HG02943 (cell line): ENCODE results near the gene HELLS.
"Not testable (repeated sequence)": the region's sequence is repeated elsewhere in the genome, so short reads cannot be mapped to it uniquely, and the experiment has no call there.

ENCODE experiments used
- ATAC-seq: cut with Tn5 transposase; IDR thresholded peaks from one replicate; pipeline ENCODE4 v1.9.1; 2021; ENCODE audit warnings: mild to moderate bottlenecking, low read depth, moderate library complexity; ENCODE audit not compliant: unreplicated experiment

Gene HELLS

GRCh38 chr10:94602729-94603515 is 57.3 kb downstream of the HELLS start:
- no peak for ATAC-seq

GRCh38 chr10:94607111-94607510 is 61.5 kb downstream of the HELLS start:
- ATAC-seq: no peak

GRCh38 chr10:94608559-94608958 is 63.0 kb downstream of the HELLS start:
- no peak for ATAC-seq

GRCh38 chr10:94614558-94614957 is 69.0 kb downstream of the HELLS start:
- no peak for ATAC-seq

- ATAC-seq: no peak
Observed at GRCh38 chr10:94617389-94617944, 71.9 kb downstream of the HELLS start.

- no peak for ATAC-seq
Observed at GRCh38 chr10:94622666-94623205, 77.1 kb downstream of the HELLS start.

GRCh38 chr10:94623572-94623971 is 78.0 kb downstream of the HELLS start:
- ATAC-seq: no peak

GRCh38 chr10:94626476-94626875 is 80.9 kb downstream of the HELLS start:
- ATAC-seq: no peak

GRCh38 chr10:94627511-94627910 is 81.9 kb downstream of the HELLS start:
- no peak for ATAC-seq

GRCh38 chr10:94630017-94630688 is 84.6 kb downstream of the HELLS start:
- ATAC-seq: no peak

DNA sequence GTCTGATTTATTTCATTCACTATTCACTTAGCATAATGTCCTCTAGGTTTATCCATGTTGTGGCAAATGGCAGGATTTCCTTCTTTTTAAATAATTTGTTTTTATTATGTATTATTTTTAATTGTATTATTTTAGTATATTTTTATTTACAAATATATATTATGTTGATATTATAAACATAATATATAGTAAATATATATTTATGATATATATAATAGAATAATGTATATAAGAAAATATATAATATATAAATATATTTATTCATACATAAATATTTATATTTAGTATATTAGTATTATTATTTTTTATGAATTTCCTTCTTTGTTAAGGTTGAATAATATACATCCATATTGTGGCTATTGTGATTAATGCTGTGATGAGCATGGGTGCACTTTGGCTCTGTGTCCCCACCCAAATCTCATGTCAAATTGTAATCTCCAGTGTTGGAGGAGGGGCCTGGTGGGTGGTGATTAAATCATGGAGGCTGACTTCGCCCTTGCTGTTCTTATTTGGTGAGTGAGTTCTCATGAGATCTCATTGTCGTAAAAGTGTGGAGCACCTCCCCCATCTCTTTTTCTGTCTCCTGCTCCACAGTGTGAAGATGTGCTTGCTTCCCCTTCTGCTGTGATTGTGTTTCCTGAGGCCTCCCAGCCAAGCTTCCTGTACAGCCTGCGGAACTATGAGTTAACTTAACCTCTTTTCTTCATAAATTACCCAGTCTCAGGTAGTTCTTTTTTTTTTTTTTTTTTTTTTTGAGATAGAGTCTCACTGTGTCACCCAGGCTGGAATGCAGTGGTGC is 85.7 kb downstream of the HELLS start:
- no peak for ATAC-seq

DNA sequence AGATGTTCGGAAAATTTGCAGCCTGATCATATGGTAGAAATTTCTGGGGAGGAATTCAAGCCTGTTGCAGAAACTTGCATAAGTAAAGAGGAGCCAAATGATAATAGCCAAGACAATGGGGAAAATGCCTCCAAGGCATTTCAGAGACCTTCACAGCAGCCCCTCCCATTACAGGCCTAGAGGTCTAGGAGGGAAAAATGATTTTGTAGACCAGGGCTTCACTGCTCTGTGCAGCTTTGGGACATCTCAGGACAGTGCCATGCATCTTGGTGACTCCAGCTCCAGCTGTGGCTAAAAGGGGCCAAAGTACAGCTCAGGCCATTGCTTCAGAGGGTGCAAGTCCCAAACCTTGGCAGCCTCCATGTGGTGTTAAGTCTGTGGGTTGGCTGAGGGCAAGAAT is 87.4 kb downstream of the HELLS start:
- ATAC-seq: no peak

DNA sequence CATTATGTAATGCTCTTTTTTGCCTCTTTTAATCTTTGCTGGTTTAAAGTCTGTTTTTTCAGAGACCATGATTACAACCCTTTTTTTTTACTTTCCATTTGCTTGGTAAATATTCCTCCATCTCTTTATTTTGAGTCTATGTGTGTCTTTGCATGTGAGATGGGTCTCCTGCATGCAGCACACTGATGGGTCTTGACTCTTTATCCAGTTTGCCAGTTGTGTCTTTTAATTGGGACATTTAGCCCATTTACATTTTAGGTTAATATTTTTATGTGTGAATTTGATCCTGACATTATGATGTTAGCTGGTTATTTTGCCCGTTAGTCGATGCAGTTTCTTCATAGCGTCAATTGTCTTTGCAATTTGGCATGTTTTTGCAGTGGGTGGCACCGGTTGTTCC is 92.5 kb downstream of the HELLS start:
- not testable (repeated sequence) for ATAC-seq

DNA sequence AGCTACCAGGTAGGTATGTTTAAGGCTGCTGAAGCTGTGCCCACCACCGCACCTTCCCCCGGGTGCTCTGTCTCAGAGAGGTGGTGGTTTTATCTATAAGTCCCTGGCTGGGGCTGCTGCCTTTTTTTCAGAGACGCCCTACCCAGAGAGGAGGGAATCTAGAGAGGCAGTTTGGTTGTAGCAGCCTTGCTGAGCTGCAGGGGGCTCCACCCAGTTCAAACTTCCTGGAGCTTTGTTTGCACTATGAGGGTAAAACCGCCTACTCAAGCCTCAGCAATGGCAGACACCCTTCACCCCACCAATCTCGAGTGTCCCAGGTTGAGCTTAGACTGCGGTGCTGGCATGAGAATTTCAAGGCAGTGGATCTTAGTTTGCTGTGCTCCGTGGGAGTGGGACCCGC is 94.3 kb downstream of the HELLS start:
- no peak for ATAC-seq

- ATAC-seq: no peak
Observed at GRCh38 chr10:94640562-94640961, 95.0 kb downstream of the HELLS start.

DNA sequence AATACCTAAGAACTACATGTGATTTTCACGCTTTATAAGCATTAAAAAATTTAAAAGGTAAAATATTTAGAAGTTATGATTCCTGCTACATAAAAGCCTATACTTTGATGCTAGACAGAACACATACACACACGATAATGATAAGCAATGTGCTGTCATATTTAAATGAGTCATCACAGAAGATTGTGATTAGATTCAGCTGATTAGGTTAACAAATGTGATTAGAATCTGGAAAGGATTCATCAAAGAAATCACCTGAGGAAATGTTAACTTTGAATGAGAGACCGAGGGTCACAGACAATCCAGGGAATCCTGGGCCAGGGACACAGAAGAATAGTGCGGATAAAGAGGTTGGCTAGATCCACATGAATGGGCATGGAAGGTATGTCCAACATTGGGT is 95.9 kb downstream of the HELLS start:
- no peak for ATAC-seq

- no peak for ATAC-seq
Observed at GRCh38 chr10:94644352-94644751, 98.8 kb downstream of the HELLS start.

GRCh38 chr10:94645285-94645684 is 99.7 kb downstream of the HELLS start:
- ATAC-seq: no peak
